K562 (cell line): ENCODE measurements around the gene NPEPPS. TPM values are rescaled to one million over a fixed set of nuclear protein-coding genes. Genes with fewer than 3 reads are reported as not detected.

ENCODE experiments used
- DDX20 ChIP-seq: fragments of 450-650 bp; IDR thresholded peaks from 2 replicates; pipeline ENCODE4 v1.6.1; 2016; ENCODE audit warnings: missing genetic modification characterization, low read depth, mild to moderate bottlenecking, missing compliant biosample characterization, moderate library complexity
- DNMT1 ChIP-seq: fragments of 450-650 bp; IDR thresholded peaks from 2 replicates; pipeline ENCODE4 v1.6.1; 2016; ENCODE audit warnings: antibody characterized with exemption, mild to moderate bottlenecking
- ELF2 ChIP-seq: fragments of 250-450 bp; sonication (Bioruptor Pico); IDR thresholded peaks from 2 replicates; pipeline ENCODE4 v1.5.0; 2021; ENCODE audit warnings: mild to moderate bottlenecking
- EZH2 ChIP-seq: IDR thresholded peaks from 2 replicates; pipeline ENCODE4 v1.6.1; 2012; ENCODE audit warnings: low read depth, mild to moderate bottlenecking, inconsistent platforms, low read length, borderline replicate concordance
- FOXM1 ChIP-seq, 2 experiments: fragments of 450-650 bp in 1 of 2; sonication (generic) in 1 of 2; formaldehyde crosslinking in 1 of 2; IDR thresholded peaks; 2 replicates each; pipeline versions ENCODE4 v1.6.1 to v1.9.0; 2017 to 2022; ENCODE audit warnings: low read depth in 2 of 2, mild to moderate bottlenecking in 2 of 2, missing genetic modification reagents in 1 of 2, moderate library complexity in 1 of 2
- LCOR ChIP-seq: sonication (generic); formaldehyde crosslinking; IDR thresholded peaks from 2 replicates; pipeline ENCODE4 v1.8.0; 2022; ENCODE audit warnings: mild to moderate bottlenecking, missing genetic modification reagents
- MEF2D ChIP-seq: conservative IDR thresholded peaks from 2 replicates; pipeline ENCODE4 v1.6.1; 2016; ENCODE audit warnings: low read depth, missing genetic modification characterization, missing compliant biosample characterization
- MTA2 ChIP-seq: fragments of 450-650 bp; IDR thresholded peaks from 2 replicates; pipeline ENCODE4 v1.6.1; 2016; ENCODE audit warnings: low read depth
- NEUROD1 ChIP-seq: fragments of 150-350 bp; IDR thresholded peaks from 2 replicates; pipeline ENCODE4 v1.6.1; 2014; ENCODE audit warnings: borderline replicate concordance, low read length, low read depth; ENCODE audit not compliant: partially characterized antibody
- NR0B1 ChIP-seq: fragments of 450-650 bp; IDR thresholded peaks from one replicate; pipeline ENCODE4 v1.6.1; 2018; ENCODE audit warnings: mild to moderate bottlenecking, moderate library complexity; ENCODE audit not compliant: partially characterized antibody
- NUFIP1 ChIP-seq: fragments of 450-650 bp; IDR thresholded peaks from 2 replicates; pipeline ENCODE4 v1.6.1; 2018; ENCODE audit not compliant: partially characterized antibody
- POLR3G ChIP-seq: IDR thresholded peaks from 2 replicates; pipeline ENCODE4 v1.6.1; 2011; ENCODE audit not compliant: insufficient read length, insufficient replicate concordance; ENCODE audit errors: extremely low read depth
- RBM17 ChIP-seq: fragments of 200-400 bp; formaldehyde crosslinking; IDR thresholded peaks from 2 replicates; pipeline ENCODE4 v1.6.1; 2017; ENCODE audit warnings: low read depth, mild to moderate bottlenecking, low read length, borderline replicate concordance
- RERE ChIP-seq: sonication (generic); formaldehyde crosslinking; IDR thresholded peaks from 2 replicates; pipeline ENCODE4 v1.8.0; 2023; ENCODE audit warnings: missing genetic modification reagents, mild to moderate bottlenecking, borderline replicate concordance
- RFX5 ChIP-seq: IDR thresholded peaks from 2 replicates; pipeline ENCODE4 v1.6.1; 2011; ENCODE audit warnings: low read depth, mild to moderate bottlenecking, improper control_type of control experiment, low read length
- ZFP91 ChIP-seq: sonication (generic); formaldehyde crosslinking; IDR thresholded peaks from 2 replicates; pipeline ENCODE4 v1.8.0; 2022; ENCODE audit warnings: mild to moderate bottlenecking, missing genetic modification reagents
- ZNF655 ChIP-seq: fragments of 250-450 bp; sonication (Bioruptor Pico); IDR thresholded peaks from 2 replicates; pipeline ENCODE4 v1.5.0; 2021
- polyA plus RNA-seq, 8 experiments: library from polyadenylated mRNA; depleted of rRNA in 4 of 8; stranded (reverse) in 5 of 8; unstranded in 3 of 8; fragments of >200 nt; fragmentation: Nextera tagmentation in 2 of 8; fragmentation: Illumina TruSeq in 1 of 8; extraction: Ambion mirVana in 2 of 8; extraction: Trizol in 1 of 8; gene quantifications; 2 replicates each; pipeline versions ENCODE4 v1.2.1 to v1.2.3, GENCODE V29; 2011 to 2014; ENCODE audit warnings: inconsistent platforms in 1 of 8, missing spikeins in 1 of 8
- total RNA-seq, 7 experiments: library from RNA; depleted of rRNA in 6 of 7; stranded (reverse); fragments of >200 nt in 6 of 7; fragmentation: Illumina TruSeq in 2 of 7; extraction: Trizol in 2 of 7; gene quantifications; 2 replicates each; pipeline versions ENCODE4 v1.2.1 to v1.2.3, GENCODE V29; 2011 to 2021; ENCODE audit warnings: low replicate concordance in 1 of 7

NPEPPS gene
- total and polyA plus RNA-seq, 9 of the 15 experiments (the other 6 are each of a cell fraction or from before 2014, with no cell fraction given): 21.4 to 108 (median 46.0) TPM

GRCh38 chr17:47650525-47651522 lies 119.9 kb downstream of the NPEPPS start (continued):
- TF ChIP-seq NR0B1 (no peak), RBM17 (no peak), NEUROD1 (peak; percentile 95), EZH2 (no peak), LCOR (CRISPR knock-in tag) (no peak), ZFP91 (no peak), MEF2D (tag) (no peak), DNMT1 (no peak), ELF2 (no peak), DDX20 (tag) (no peak), NUFIP1 (no peak), MTA2 (no peak), RERE (CRISPR knock-in tag) (no peak), ZNF655 (CRISPR knock-in tag) (no peak), RFX5 (no peak), FOXM1 (IDR thresholded peaks at IDR 0.05; ENCODE audit: low read depth) (no peak), FOXM1 (CRISPR knock-in tag; IDR thresholded peaks at IDR 0.05; ENCODE audit: low read depth) (no peak), POLR3G (no peak)
